Measurements from ENCODE around the gene TMEM219.

DNA sequence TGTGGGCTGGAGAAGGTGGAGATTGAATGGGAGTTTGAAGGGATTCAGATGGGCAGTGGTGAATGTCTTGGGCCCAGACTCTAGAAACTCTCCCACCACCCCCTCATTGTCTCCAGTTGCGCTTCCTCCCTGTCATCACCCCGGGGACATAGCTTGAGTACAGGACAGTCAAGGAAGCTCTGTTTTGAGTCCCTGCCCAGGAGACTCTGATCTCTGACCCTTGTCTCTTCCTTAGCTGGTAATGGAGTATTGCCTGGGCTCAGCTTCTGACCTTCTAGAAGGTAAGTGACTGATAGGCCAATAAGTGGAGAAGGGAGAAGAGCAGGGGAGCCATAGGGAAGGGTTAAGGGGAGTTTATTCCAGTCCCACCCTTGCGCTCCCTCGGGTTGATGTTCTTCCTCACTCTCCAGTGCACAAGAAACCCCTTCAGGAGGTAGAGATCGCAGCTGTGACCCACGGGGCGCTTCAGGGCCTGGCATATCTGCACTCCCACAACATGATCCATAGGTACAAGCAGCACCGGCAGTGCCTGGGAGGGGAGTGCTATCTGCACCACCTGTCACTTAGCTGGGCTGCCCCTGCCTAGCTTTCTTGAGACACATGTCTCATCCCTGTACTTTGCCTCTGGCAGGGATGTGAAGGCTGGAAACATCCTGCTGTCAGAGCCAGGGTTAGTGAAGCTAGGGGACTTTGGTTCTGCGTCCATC, 16.8 kb downstream of the TMEM219 start:
- TF ChIP-seq, protein P1, sequence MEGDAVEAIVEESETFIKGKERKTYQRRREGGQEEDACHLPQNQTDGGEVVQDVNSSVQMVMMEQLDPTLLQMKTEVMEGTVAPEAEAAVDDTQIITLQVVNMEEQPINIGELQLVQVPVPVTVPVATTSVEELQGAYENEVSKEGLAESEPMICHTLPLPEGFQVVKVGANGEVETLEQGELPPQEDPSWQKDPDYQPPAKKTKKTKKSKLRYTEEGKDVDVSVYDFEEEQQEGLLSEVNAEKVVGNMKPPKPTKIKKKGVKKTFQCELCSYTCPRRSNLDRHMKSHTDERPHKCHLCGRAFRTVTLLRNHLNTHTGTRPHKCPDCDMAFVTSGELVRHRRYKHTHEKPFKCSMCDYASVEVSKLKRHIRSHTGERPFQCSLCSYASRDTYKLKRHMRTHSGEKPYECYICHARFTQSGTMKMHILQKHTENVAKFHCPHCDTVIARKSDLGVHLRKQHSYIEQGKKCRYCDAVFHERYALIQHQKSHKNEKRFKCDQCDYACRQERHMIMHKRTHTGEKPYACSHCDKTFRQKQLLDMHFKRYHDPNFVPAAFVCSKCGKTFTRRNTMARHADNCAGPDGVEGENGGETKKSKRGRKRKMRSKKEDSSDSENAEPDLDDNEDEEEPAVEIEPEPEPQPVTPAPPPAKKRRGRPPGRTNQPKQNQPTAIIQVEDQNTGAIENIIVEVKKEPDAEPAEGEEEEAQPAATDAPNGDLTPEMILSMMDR (IDR thresholded peaks at IDR 0.05) = no peak
- TF ChIP-seq POLR2A (IDR thresholded peaks at IDR 0.05) = no peak
